HEK293 (cell line): ENCODE measurements around the gene HOXA6.

ENCODE experiments used
- CTCF ChIA-PET: fragments of 350-600 bp; formaldehyde crosslinking; extraction: SDS; loops from one replicate; lab custom pipeline; 2021; ENCODE audit warnings: antibody characterized with exemption; lab: Yijun Ruan, JAX
- POLR2A ChIA-PET: fragments of 300-600 bp; formaldehyde crosslinking; extraction: SDS; loops from one replicate; lab custom pipeline; 2020; ENCODE audit warnings: antibody characterized with exemption, inconsistent platforms; lab: Yijun Ruan, JAX
- H3K27ac ChIP-seq: fragments of 200-500 bp; sonication (Bioruptor generic); 2 replicates; pipeline ENCODE4 v1.5.1; 2014; ENCODE audit warnings: low read depth, low read length, control low read depth, inconsistent platforms; ENCODE audit errors: extremely low read depth
- H3K36me3 ChIP-seq, 2 experiments: fragments of 200-500 bp in 1 of 2; sonication (Bioruptor generic) in 1 of 2; 1 replicate in 1 of 2; 2 replicates in 1 of 2; pipeline ENCODE4 v1.5.1; 2014 to 2017; ENCODE audit warnings: inconsistent platforms in 2 of 2, low read length in 2 of 2; ENCODE audit not compliant: control insufficient read depth in 2 of 2, insufficient read depth in 1 of 2
- H3K4me1 ChIP-seq: fragments of 200-500 bp; sonication (Bioruptor generic); 2 replicates; pipeline ENCODE4 v1.5.1; 2014; ENCODE audit warnings: mild to moderate bottlenecking, low read length, inconsistent platforms; ENCODE audit not compliant: control insufficient read depth, insufficient read depth
- H3K4me3 ChIP-seq: 2 replicates; pipeline ENCODE4 v1.5.1; 2011; ENCODE audit warnings: low read depth, mild to moderate bottlenecking, control low read depth, low read length, moderate library complexity
- H3K9me3 ChIP-seq: fragments of 200-500 bp; sonication (Bioruptor generic); 2 replicates; pipeline ENCODE4 v1.5.1; 2014; ENCODE audit warnings: low read depth, low read length, inconsistent platforms; ENCODE audit not compliant: control insufficient read depth, insufficient read depth
- BCL11A ChIP-seq: fragments of 450-650 bp; formaldehyde crosslinking; IDR thresholded peaks from 2 replicates; pipeline ENCODE4 v1.5.1; 2016; ENCODE audit warnings: low read depth, missing biosample characterization, missing genetic modification characterization
- BCL11B ChIP-seq: fragments of 450-650 bp; formaldehyde crosslinking; IDR thresholded peaks from 2 replicates; pipeline ENCODE4 v1.5.1; 2016; ENCODE audit warnings: low read depth, missing biosample characterization, missing genetic modification characterization
- GLI2 ChIP-seq: fragments of 450-650 bp; formaldehyde crosslinking; IDR thresholded peaks from 2 replicates; pipeline ENCODE4; 2017; ENCODE audit warnings: missing biosample characterization, missing genetic modification characterization, low read depth, borderline replicate concordance
- KLF1 ChIP-seq: fragments of 450-650 bp; formaldehyde crosslinking; IDR thresholded peaks from 2 replicates; pipeline ENCODE4 v1.5.1; 2016; ENCODE audit warnings: missing biosample characterization, missing genetic modification characterization
- KLF10 ChIP-seq: fragments of 450-650 bp; IDR thresholded peaks from 2 replicates; pipeline ENCODE4 v1.5.1; 2018; ENCODE audit warnings: missing biosample characterization, mild to moderate bottlenecking, missing genetic modification characterization
- PRDM1 ChIP-seq: fragments of 450-650 bp; formaldehyde crosslinking; IDR thresholded peaks from 2 replicates; pipeline ENCODE4; 2016; ENCODE audit warnings: missing biosample characterization, missing genetic modification characterization
- ZFP37 ChIP-seq: fragments of 450-650 bp; formaldehyde crosslinking; IDR thresholded peaks from 2 replicates; pipeline ENCODE4 v1.5.1; 2016; ENCODE audit warnings: missing biosample characterization, missing genetic modification characterization
- ZNF10 ChIP-seq: fragments of 450-650 bp; formaldehyde crosslinking; IDR thresholded peaks from 2 replicates; pipeline ENCODE4 v1.5.1; 2017; ENCODE audit warnings: missing biosample characterization, missing genetic modification characterization
- ZNF112 ChIP-seq: fragments of 450-650 bp; formaldehyde crosslinking; IDR thresholded peaks from 2 replicates; pipeline ENCODE4 v1.5.0; 2017; ENCODE audit warnings: missing biosample characterization, missing genetic modification characterization
- ZNF114 ChIP-seq: fragments of 450-650 bp; formaldehyde crosslinking; IDR thresholded peaks from 2 replicates; pipeline ENCODE4 v1.5.0; 2017; ENCODE audit warnings: missing biosample characterization, missing genetic modification characterization
- ZNF132 ChIP-seq: fragments of 450-650 bp; formaldehyde crosslinking; IDR thresholded peaks from 2 replicates; pipeline ENCODE4 v1.5.1; 2017; ENCODE audit warnings: missing biosample characterization, missing genetic modification characterization, borderline replicate concordance
- ZNF138 ChIP-seq: fragments of 450-650 bp; formaldehyde crosslinking; IDR thresholded peaks from 2 replicates; pipeline ENCODE4 v1.5.1; 2016; ENCODE audit warnings: missing biosample characterization, missing genetic modification characterization, borderline replicate concordance
- ZNF16 ChIP-seq: fragments of 450-650 bp; formaldehyde crosslinking; IDR thresholded peaks from 2 replicates; pipeline ENCODE4 v1.5.1; 2016; ENCODE audit warnings: low read depth, missing biosample characterization, missing genetic modification characterization
- ZNF2 ChIP-seq: fragments of 450-650 bp; formaldehyde crosslinking; IDR thresholded peaks from 2 replicates; pipeline ENCODE4 v1.5.1; 2016; ENCODE audit warnings: missing biosample characterization, missing genetic modification characterization
- ZNF221 ChIP-seq: fragments of 450-650 bp; formaldehyde crosslinking; IDR thresholded peaks from 2 replicates; pipeline ENCODE4 v1.5.1; 2017; ENCODE audit warnings: missing biosample characterization, missing genetic modification characterization, borderline replicate concordance
- ZNF555 ChIP-seq: fragments of 450-650 bp; formaldehyde crosslinking; conservative IDR thresholded peaks from 2 replicates; pipeline ENCODE4 v1.5.1; 2017; ENCODE audit warnings: missing biosample characterization, mild to moderate bottlenecking, missing genetic modification characterization, inconsistent platforms
- ZNF560 ChIP-seq: fragments of 450-650 bp; formaldehyde crosslinking; IDR thresholded peaks from 2 replicates; pipeline ENCODE4 v1.5.1; 2017; ENCODE audit warnings: missing biosample characterization, missing genetic modification characterization, borderline replicate concordance
- ZNF600 ChIP-seq: fragments of 450-650 bp; formaldehyde crosslinking; IDR thresholded peaks from 2 replicates; pipeline ENCODE4 v1.5.1; 2016; ENCODE audit warnings: missing biosample characterization, missing genetic modification characterization
- ZNF621 ChIP-seq: fragments of 450-650 bp; formaldehyde crosslinking; IDR thresholded peaks from 2 replicates; pipeline ENCODE4 v1.5.1; 2017; ENCODE audit warnings: missing biosample characterization, missing genetic modification characterization
- ZNF629 ChIP-seq: fragments of 450-650 bp; formaldehyde crosslinking; IDR thresholded peaks from 2 replicates; pipeline ENCODE4 v1.5.1; 2017; ENCODE audit warnings: missing biosample characterization, missing genetic modification characterization
- ZNF701 ChIP-seq: fragments of 450-650 bp; formaldehyde crosslinking; IDR thresholded peaks from 2 replicates; pipeline ENCODE4 v1.5.1; 2016; ENCODE audit warnings: missing biosample characterization, missing genetic modification characterization
- ZNF707 ChIP-seq: fragments of 450-650 bp; formaldehyde crosslinking; IDR thresholded peaks from 2 replicates; pipeline ENCODE4 v1.5.1; 2016; ENCODE audit warnings: missing biosample characterization, missing genetic modification characterization
- ZNF768 ChIP-seq: fragments of 450-650 bp; formaldehyde crosslinking; IDR thresholded peaks from 2 replicates; pipeline ENCODE4 v1.5.1; 2018; ENCODE audit warnings: missing biosample characterization, mild to moderate bottlenecking, missing genetic modification characterization
- ZXDB ChIP-seq: fragments of 450-650 bp; formaldehyde crosslinking; IDR thresholded peaks from 2 replicates; pipeline ENCODE4 v1.5.1; 2016; ENCODE audit warnings: missing biosample characterization, missing genetic modification characterization
- TF ChIP-seq, protein P1 (sequence below): fragments of 450-650 bp; formaldehyde crosslinking; IDR thresholded peaks from 2 replicates; pipeline ENCODE4 v1.5.1; 2017; ENCODE audit warnings: missing biosample characterization, mild to moderate bottlenecking, missing genetic modification characterization, moderate library complexity
- TF ChIP-seq, protein P2 (sequence below): fragments of 450-650 bp; formaldehyde crosslinking; IDR thresholded peaks from 2 replicates; pipeline ENCODE4 v1.5.1; 2016; ENCODE audit warnings: missing biosample characterization, missing genetic modification characterization
- TF ChIP-seq, protein P3 (sequence below): fragments of 450-650 bp; formaldehyde crosslinking; IDR thresholded peaks from 2 replicates; pipeline ENCODE4 v1.5.1; 2016; ENCODE audit warnings: missing biosample characterization, missing genetic modification characterization
- TF ChIP-seq, protein P4 (sequence below): fragments of 450-650 bp; formaldehyde crosslinking; IDR thresholded peaks from 2 replicates; pipeline ENCODE4 v1.5.1; 2016; ENCODE audit warnings: missing biosample characterization, missing genetic modification characterization
- TF ChIP-seq, protein P5 (sequence below): fragments of 450-650 bp; formaldehyde crosslinking; IDR thresholded peaks from 2 replicates; pipeline ENCODE4 v1.5.1; 2016; ENCODE audit warnings: missing biosample characterization, missing genetic modification characterization

HOXA6 gene

DNA sequence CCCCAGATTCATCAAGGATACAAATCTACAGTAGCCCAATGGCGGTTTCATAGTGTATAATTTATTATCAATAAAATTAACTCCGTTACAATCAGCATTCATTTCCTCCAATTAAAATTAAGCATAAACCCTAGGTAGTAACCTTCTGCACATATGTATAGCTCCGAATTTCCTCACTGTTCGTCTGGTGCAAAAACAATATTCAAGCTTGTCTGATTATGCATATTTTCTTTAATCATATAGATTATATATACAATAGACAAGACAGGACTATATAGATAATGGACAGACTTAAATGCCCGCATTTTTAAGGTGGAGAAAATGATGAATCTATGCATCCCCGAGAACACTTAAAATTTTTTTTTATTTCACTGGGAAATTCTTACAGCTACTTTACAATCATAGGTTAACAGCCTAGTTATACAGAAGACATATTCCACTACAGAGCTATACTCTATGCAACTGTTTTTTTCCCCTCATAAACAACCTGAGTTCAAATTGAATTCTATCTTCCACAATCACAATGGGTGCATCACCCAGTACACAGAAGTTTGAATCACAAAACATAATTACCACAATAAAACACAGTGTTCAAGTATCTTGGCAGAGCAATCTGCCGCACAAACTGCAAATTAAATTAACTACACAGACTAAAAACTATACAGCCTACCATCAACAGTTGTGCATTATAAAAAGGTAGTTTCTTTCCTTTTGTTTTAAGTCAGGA lies 15.2 kb upstream of the HOXA6 start (continued):
- no peak for TF ChIP-seq ZNF560 (tag by site-specific recombination)
- TF ChIP-seq, protein P1, sequence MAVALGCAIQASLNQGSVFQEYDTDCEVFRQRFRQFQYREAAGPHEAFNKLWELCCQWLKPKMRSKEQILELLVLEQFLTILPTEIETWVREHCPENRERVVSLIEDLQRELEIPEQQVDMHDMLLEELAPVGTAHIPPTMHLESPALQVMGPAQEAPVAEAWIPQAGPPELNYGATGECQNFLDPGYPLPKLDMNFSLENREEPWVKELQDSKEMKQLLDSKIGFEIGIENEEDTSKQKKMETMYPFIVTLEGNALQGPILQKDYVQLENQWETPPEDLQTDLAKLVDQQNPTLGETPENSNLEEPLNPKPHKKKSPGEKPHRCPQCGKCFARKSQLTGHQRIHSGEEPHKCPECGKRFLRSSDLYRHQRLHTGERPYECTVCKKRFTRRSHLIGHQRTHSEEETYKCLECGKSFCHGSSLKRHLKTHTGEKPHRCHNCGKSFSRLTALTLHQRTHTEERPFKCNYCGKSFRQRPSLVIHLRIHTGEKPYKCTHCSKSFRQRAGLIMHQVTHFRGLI (tag by site-specific recombination), result no peak
- no peak for TF ChIP-seq ZNF707
- no peak for TF ChIP-seq ZNF621 (tag by site-specific recombination)
- TF ChIP-seq KLF1 (tag by site-specific recombination), result no peak
- TF ChIP-seq ZNF2 (tag by site-specific recombination), result no peak
- no peak for TF ChIP-seq BCL11B (tag by site-specific recombination)

DNA sequence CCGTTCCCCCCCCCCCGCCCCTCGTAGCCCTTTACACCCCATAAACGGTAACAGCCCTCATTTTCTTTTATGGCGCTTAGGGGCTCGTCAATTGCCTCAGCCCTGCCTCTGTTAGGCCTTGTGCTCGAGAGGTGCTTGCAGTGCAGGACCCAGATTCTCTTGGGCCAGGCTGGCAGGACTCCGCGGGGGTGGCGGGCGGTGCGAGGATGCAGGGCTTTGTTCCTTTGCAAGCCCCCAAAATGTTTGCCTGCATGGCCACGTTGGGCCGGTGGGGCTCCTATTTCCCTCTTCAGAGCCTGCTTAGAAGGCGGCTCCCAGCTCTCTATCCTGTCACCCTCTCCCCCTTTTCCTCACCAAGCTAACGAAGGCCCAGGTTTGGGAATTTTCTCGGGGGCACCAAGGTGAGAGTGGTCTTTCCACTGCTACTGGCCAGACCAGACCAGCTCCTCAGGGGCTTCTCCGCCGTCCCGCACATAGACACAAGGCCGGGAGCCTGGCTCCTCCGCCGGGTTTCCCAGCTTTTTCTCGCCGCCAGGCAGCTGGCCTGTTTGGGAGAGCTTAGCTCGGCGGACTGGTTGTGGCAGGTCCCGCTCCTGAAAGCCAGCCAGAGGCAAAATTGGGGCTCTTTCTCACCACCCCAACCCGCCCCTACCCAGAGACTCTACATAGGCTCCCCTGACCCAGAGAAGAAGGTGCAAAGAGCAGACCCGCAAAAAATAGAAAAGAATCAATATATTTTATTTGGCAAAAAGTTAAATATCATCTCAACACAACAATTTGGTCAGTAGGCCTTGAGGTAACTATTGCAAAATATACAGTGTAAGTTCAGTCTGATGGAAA lies 14.4 kb upstream of the HOXA6 start:
- ChIA-PET CTCF (interaction anchor here (0.5 to 3.7 kb wide), 21 partner anchors 8 to 1299 kb away, joined by 3 to 50 read pairs (median 5); partner anchors contain the start of genes HOXA5 and HOXA6), POLR2A (interaction anchor here (0.8 to 4.1 kb wide), 17 partner anchors 8 to 1305 kb away, joined by 3 to 42 read pairs (median 6); partner anchors contain the start of genes HOXA11, HOXA3 and HOXA6)
- Histone ChIP-seq H3K4me1 (peaks cover 12% of the 10 kb centered on the region), H3K36me3 (peaks cover 18 to 25% of the 10 kb centered on the region in 2 experiments), H3K9me3 (no peaks in the 10 kb centered on the region), H3K27ac (peak overlapping the region; percentile 100), H3K4me3 (peak overlapping the region; percentile 76)
- peak; percentile 63; the same call in 1 of the 2 replicates for TF ChIP-seq ZFP37 (tag by site-specific recombination)
- TF ChIP-seq ZNF132, result no peak
- TF ChIP-seq ZNF600 (tag by site-specific recombination), result peak; percentile 41
- TF ChIP-seq ZNF114 (tag by site-specific recombination), result no peak
- no peak for TF ChIP-seq ZNF701 (tag by site-specific recombination)
- TF ChIP-seq PRDM1, result 0 out of 2 replicates have a peak, but pooled peaks have one; percentile 10
- no peak for TF ChIP-seq ZNF221 (tag by site-specific recombination)
- TF ChIP-seq ZXDB (tag by site-specific recombination), result no peak
- TF ChIP-seq, protein P2, sequence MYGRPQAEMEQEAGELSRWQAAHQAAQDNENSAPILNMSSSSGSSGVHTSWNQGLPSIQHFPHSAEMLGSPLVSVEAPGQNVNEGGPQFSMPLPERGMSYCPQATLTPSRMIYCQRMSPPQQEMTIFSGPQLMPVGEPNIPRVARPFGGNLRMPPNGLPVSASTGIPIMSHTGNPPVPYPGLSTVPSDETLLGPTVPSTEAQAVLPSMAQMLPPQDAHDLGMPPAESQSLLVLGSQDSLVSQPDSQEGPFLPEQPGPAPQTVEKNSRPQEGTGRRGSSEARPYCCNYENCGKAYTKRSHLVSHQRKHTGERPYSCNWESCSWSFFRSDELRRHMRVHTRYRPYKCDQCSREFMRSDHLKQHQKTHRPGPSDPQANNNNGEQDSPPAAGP (tag by site-specific recombination), result no peak
- 0 out of 2 replicates have a peak, but pooled peaks have one; percentile 9 for TF ChIP-seq ZNF10 (tag by site-specific recombination)
- no peak for TF ChIP-seq ZNF138
- TF ChIP-seq ZNF112 (tag by site-specific recombination), result no peak
- TF ChIP-seq KLF10 (tag by site-specific recombination), result peak; percentile 28; the same call in 1 of the 2 replicates
- TF ChIP-seq, protein P3, sequence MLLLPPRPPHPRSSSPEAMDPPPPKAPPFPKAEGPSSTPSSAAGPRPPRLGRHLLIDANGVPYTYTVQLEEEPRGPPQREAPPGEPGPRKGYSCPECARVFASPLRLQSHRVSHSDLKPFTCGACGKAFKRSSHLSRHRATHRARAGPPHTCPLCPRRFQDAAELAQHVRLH (tag by site-specific recombination), result no peak
- TF ChIP-seq BCL11A, result no peak
- no peak for TF ChIP-seq ZNF768
- TF ChIP-seq, protein P4, sequence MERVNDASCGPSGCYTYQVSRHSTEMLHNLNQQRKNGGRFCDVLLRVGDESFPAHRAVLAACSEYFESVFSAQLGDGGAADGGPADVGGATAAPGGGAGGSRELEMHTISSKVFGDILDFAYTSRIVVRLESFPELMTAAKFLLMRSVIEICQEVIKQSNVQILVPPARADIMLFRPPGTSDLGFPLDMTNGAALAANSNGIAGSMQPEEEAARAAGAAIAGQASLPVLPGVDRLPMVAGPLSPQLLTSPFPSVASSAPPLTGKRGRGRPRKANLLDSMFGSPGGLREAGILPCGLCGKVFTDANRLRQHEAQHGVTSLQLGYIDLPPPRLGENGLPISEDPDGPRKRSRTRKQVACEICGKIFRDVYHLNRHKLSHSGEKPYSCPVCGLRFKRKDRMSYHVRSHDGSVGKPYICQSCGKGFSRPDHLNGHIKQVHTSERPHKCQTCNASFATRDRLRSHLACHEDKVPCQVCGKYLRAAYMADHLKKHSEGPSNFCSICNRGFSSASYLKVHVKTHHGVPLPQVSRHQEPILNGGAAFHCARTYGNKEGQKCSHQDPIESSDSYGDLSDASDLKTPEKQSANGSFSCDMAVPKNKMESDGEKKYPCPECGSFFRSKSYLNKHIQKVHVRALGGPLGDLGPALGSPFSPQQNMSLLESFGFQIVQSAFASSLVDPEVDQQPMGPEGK, result peak; percentile 20; the same call in 1 of the 2 replicates
- no peak for TF ChIP-seq ZNF629 (tag by site-specific recombination)
- no peak for TF ChIP-seq ZNF16 (tag by site-specific recombination)
- no peak for TF ChIP-seq ZNF555 (tag by site-specific recombination)
- TF ChIP-seq, protein P5, sequence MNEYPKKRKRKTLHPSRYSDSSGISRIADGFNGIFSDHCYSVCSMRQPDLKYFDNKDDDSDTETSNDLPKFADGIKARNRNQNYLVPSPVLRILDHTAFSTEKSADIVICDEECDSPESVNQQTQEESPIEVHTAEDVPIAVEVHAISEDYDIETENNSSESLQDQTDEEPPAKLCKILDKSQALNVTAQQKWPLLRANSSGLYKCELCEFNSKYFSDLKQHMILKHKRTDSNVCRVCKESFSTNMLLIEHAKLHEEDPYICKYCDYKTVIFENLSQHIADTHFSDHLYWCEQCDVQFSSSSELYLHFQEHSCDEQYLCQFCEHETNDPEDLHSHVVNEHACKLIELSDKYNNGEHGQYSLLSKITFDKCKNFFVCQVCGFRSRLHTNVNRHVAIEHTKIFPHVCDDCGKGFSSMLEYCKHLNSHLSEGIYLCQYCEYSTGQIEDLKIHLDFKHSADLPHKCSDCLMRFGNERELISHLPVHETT (tag by site-specific recombination), result no peak; the same call in 1 of the 2 replicates
- TF ChIP-seq GLI2 (tag by site-specific recombination), result no peak
